Fibroblast of the aortic adventitia (primary cell): ENCODE data around the gene SPECC1. TPM values are rescaled to one million over a fixed set of nuclear protein-coding genes. Genes with fewer than 3 reads are reported as not detected.
"Not testable (repeated sequence)": the region's sequence is repeated elsewhere in the genome, so short reads cannot be mapped to it uniquely, and the experiment has no call there.

Source experiments
- DNase-seq: peaks from one replicate; pipeline ENCODE4 v3.0.0-alpha.2; 2010; ENCODE audit warnings: low read depth
- H3K4me3 ChIP-seq: 2 replicates; pipeline ENCODE4 v1.5.1; 2011; ENCODE audit warnings: low read depth, mild to moderate bottlenecking, control low read depth, low read length, moderate library complexity
- total RNA-seq: library from RNA; depleted of rRNA; stranded (reverse); fragments of >200 nt; gene quantifications from 2 replicates; pipeline ENCODE4 v1.2.3, GENCODE V29; 2012; ENCODE audit warnings: low replicate concordance
- TF ChIP-seq, protein P1 (sequence below): IDR thresholded peaks from 2 replicates; pipeline ENCODE4 v1.5.1; 2011; ENCODE audit warnings: mild to moderate bottlenecking, low read length, control low read depth, inconsistent platforms; ENCODE audit not compliant: insufficient read depth

SPECC1 gene
- total RNA-seq, 1 donor, result 16.8 TPM

DNA sequence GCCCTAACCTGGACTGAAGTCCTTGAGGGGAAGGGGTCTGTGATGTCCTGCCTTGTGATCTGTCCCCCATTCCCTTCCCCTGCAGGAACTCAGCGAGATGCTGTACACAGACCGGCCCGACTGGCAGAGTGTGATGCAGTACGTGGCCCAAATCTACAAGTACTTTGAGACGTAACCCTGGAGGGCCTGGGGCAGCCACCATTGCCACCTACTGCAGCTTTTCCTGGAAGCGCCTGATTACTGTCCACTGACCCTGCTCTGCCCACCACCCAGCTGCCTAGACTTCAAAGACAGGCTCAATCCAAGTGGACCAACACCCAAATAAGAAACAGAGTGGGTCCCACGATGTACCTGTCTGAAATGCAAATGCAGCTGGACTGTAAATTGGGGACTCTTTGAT is 304.7 kb downstream of the SPECC1 start:
- no peak overlapping the region for H3K4me3 ChIP-seq
- TF ChIP-seq, protein P1, sequence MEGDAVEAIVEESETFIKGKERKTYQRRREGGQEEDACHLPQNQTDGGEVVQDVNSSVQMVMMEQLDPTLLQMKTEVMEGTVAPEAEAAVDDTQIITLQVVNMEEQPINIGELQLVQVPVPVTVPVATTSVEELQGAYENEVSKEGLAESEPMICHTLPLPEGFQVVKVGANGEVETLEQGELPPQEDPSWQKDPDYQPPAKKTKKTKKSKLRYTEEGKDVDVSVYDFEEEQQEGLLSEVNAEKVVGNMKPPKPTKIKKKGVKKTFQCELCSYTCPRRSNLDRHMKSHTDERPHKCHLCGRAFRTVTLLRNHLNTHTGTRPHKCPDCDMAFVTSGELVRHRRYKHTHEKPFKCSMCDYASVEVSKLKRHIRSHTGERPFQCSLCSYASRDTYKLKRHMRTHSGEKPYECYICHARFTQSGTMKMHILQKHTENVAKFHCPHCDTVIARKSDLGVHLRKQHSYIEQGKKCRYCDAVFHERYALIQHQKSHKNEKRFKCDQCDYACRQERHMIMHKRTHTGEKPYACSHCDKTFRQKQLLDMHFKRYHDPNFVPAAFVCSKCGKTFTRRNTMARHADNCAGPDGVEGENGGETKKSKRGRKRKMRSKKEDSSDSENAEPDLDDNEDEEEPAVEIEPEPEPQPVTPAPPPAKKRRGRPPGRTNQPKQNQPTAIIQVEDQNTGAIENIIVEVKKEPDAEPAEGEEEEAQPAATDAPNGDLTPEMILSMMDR, result no peak
- DNase-seq, result no peak

GRCh38 chr17:20314834-20315233 is 305.7 kb downstream of the SPECC1 start:
- no peak overlapping the region for H3K4me3 ChIP-seq
- no peak for DNase-seq
- TF ChIP-seq, protein P1, result no peak

DNA sequence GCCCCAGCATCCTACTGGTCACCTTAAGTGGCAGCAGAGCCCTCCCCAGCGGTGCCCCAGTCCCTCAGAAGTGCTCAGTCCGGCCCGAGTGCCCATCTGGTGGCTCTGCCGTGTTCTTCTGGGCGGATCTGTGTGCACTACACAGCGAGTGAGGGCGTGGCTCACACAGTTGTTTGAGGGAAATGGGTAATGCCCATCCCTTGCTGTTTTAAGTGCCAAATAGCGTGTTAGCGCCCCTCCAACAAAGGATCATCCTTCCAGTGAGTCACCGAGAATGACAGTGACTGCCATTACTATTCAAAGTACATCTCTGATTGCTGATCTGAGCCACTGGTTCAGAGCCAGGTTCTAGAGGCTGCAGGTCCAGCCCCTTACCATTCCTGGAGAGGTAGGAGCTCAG is 306.2 kb downstream of the SPECC1 start:
- TF ChIP-seq, protein P1, result no peak
- DNase-seq, result no peak
- H3K4me3 ChIP-seq, result no peak overlapping the region

- DNase-seq, result no peak
- TF ChIP-seq, protein P1, result no peak
Observed at GRCh38 chr17:20315821-20316220, 306.7 kb downstream of the SPECC1 start.

DNA sequence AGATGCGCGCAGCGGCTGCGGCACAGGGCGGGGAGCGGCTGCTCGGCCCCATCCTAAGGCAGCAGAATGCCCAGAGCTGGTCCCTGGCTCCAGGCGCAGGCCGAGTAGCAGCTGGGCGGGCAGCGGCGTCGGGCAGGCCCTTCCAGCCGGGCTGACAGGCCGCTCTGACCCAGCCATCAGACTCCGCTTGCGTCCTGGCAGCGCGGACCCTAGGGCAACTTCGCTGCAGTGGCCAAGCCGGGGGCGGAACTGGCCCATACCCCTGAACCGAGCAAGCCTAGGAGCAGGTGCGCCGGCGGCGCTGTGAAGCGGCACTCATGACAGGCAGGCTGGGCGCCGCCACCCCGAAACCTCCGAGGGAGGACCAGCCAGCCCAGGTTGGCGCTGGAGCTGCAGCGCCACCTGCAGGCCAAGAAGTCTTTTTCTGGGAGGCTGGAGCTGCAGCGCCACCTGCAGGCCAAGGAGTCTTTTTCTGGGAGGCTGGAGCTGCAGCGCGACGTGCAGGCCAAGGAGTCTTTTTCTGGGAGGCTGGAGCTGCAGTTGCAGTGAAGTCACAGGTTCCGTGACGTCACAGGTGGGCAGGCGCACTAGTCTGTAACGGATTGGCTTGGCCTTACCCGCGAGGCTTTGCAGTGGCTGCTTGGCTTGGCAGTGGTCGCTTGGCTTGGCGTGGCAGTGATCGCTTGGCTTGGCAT is 311.5 kb downstream of the SPECC1 start:
- peak overlapping the region; percentile 25 for H3K4me3 ChIP-seq
- DNase-seq, result peak; percentile 45
- TF ChIP-seq, protein P1, result peak; percentile 68

More at GRCh38 chr17:20315821-20316220, 306.7 kb downstream of the SPECC1 start:
- no peak overlapping the region for H3K4me3 ChIP-seq

DNA sequence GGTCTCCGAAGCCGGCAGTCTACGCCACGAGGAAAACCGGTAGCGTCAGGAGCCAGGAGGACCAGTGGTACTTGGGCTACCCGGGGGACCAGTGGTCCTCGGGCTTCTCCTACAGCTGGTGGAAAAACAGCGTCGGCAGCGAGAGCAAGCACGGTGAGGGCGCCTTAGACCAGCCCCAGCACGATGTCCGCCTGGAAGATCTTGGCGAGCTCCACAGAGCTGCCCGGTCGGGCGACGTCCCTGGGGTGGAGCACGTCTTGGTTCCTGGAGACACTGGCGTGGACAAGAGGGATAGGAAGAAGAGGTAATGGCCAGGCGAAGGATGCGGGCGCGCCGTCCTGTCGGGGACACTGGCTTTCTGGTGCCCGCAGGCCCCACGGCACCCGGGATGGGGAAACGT is 312.2 kb downstream of the SPECC1 start:
- DNase-seq, H3K4me3 ChIP-seq: not testable (repeated sequence)

- H3K4me3 ChIP-seq, DNase-seq: not testable (repeated sequence)
Observed at GRCh38 chr17:20327739-20328138, 318.6 kb downstream of the SPECC1 start.

DNA sequence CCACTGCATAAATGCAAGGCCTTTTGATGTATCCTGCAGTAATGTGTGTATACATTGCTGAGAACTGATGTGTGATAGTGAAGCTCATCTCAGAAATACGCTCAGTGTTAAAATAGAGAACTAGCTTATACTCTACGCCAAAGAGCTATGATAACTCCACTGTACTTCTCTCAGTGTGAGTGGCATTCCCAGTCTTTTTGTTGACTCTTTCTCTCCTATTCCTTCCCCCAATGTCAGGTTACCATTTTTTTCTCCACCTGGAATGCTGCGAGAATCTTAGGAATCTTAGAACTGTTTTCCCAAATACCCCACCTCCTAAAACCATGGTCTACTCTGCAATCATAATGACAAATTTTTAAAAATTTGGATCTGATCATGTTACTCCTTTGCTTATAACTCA is 342.2 kb downstream of the SPECC1 start:
- not testable (repeated sequence) for DNase-seq, H3K4me3 ChIP-seq

DNA sequence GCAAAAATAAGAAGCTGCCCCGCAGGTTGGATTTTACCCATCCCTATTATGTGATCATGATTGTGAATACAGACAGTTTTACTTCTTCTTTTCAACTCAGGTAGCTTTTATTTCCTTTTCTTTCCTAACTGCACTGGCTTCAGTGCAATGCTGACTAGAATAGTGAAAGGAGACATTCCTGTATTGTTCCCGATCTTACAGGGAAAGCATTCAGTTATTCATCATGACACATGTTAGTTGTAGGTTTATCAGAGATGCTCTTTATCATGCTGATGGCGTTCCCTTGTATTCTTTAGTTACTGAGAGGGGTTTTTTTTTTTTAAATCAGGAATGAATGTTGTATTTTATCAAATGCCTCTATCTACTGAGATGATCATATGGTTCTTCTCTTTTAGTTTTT is 343.4 kb downstream of the SPECC1 start:
- DNase-seq, H3K4me3 ChIP-seq: not testable (repeated sequence)

DNA sequence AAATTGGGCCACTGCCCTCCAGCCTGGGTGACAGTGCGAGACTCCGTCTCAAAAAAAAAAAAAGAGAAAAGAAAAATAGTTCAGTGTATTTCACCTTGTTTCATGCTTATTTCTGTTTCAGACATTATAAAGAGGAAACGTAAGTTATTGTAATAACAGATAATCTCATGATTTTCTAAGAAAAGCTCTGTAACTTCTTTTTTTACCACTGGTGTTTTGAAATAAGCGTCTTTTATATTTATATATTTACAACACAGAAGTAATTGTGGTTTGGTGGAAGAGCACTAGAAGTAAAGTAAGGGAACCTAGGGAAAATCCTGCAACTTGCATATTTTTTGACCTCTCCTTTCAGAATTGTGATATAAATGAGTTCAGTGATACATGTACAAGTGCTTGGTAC is 354.7 kb downstream of the SPECC1 start:
- DNase-seq, H3K4me3 ChIP-seq: not testable (repeated sequence)
